ENCODE results near the gene TCF4. TPM values are rescaled to one million over a fixed set of nuclear protein-coding genes. Genes with fewer than 3 reads are reported as not detected.

Gene TCF4
- total RNA-seq, 1 experiment from 2014 or later: 93.7 TPM

DNA sequence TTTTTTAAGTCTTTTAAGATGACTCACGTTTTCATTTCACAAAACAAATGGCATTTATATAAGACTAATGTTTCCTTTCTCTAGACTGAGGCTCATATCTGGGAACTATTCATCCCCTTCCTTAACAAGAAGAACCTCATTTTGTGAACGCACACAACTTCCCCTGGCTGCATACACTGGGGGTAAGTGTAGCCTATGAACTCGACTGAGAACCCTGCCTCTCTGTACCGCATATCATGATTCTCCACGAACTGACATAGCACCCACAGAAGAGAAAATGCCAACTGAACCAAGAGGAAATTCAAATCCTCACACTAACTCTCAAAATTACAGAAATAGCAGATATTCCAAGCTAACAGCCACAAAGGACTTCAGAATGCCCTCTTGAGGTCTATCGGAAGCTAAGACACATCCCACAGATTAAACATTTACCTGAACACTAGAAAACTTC lies 236.7 kb downstream of the TCF4 start:
- Histone ChIP-seq H3K4me1 (no peaks in the 10 kb centered on the region), H3K9me3 (no peaks in the 10 kb centered on the region), H3K4me3 (ENCODE audit: low read depth, low read length) (no peak overlapping the region), H3K27me3 (replicated peaks; ENCODE audit: control insufficient read depth, insufficient read depth, low read length) (no peaks in the 10 kb centered on the region), H3K36me3 (ENCODE audit: control insufficient read depth, insufficient read depth, low read length) (no peaks in the 10 kb centered on the region)
- no peak overlapping the region for H3K4me3 Mint-ChIP-seq (ENCODE audit: unreplicated experiment)
- no peaks in the 10 kb centered on the region for H3K27me3 Mint-ChIP-seq (ENCODE audit: insufficient read depth, unreplicated experiment)
- CTCF ChIA-PET: no interaction called here
- TF ChIP-seq, protein P1, sequence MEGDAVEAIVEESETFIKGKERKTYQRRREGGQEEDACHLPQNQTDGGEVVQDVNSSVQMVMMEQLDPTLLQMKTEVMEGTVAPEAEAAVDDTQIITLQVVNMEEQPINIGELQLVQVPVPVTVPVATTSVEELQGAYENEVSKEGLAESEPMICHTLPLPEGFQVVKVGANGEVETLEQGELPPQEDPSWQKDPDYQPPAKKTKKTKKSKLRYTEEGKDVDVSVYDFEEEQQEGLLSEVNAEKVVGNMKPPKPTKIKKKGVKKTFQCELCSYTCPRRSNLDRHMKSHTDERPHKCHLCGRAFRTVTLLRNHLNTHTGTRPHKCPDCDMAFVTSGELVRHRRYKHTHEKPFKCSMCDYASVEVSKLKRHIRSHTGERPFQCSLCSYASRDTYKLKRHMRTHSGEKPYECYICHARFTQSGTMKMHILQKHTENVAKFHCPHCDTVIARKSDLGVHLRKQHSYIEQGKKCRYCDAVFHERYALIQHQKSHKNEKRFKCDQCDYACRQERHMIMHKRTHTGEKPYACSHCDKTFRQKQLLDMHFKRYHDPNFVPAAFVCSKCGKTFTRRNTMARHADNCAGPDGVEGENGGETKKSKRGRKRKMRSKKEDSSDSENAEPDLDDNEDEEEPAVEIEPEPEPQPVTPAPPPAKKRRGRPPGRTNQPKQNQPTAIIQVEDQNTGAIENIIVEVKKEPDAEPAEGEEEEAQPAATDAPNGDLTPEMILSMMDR (IDR thresholded peaks at IDR 0.05; ENCODE audit: insufficient read depth in 1 of 2, low read depth in 1 of 2, low read length in 1 of 2, severe bottlenecking in 1 of 2, unreplicated experiment in 1 of 2): no peak
- peaks cover 6% of the 10 kb centered on the region for H3K36me3 Mint-ChIP-seq (ENCODE audit: insufficient read depth, unreplicated experiment)
- DNase-seq: no peak
- H3K4me1 Mint-ChIP-seq (ENCODE audit: low read depth, unreplicated experiment): no peaks in the 10 kb centered on the region
- no TSS peak for BruUV-seq (replicated peaks)
- H3K9me3 Mint-ChIP-seq (ENCODE audit: unreplicated experiment): no peaks in the 10 kb centered on the region
- H3K27ac Mint-ChIP-seq (ENCODE audit: unreplicated experiment): no peak overlapping the region
- POLR2A ChIA-PET: no interaction called here
- intact Hi-C loops (cut with micrococcal nuclease; ENCODE audit: unreplicated experiment): no loop called here

DNA sequence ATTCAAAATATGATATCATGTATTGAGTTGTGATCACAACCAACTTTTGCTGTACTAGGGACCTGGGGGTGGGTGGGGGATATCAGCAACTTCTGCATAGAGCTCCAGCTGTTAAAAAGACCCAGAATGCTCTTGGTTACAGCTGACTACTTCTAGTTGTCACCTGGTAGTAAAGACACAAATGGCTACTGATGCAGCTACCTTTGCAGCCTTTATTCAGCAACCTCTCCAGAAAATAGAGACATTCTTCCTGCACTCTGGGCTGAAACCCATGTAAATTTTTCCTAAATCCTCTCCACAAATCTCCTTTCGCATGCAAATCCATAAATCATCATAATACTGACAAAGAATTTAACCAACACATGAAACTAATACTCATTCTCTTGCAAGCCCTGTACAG lies 238.3 kb downstream of the TCF4 start:
- H3K36me3 ChIP-seq (ENCODE audit: control insufficient read depth, insufficient read depth, low read length): no peaks in the 10 kb centered on the region
- H3K4me3 Mint-ChIP-seq (ENCODE audit: unreplicated experiment): no peak overlapping the region
- no peak overlapping the region for H3K27ac Mint-ChIP-seq (ENCODE audit: unreplicated experiment)
- DNase-seq: no peak
- CTCF ChIA-PET: interaction anchor here (0.9 kb wide), 1 partner anchor 257 kb away, joined by 6 read pairs; no protein-coding TSS in a partner anchor
- no peaks in the 10 kb centered on the region for H3K9me3 Mint-ChIP-seq (ENCODE audit: unreplicated experiment)
- no peak overlapping the region for H3K4me3 ChIP-seq (ENCODE audit: low read depth, low read length)
- H3K27me3 ChIP-seq (replicated peaks; ENCODE audit: control insufficient read depth, insufficient read depth, low read length): no peaks in the 10 kb centered on the region
- no peaks in the 10 kb centered on the region for H3K4me1 ChIP-seq
- TF ChIP-seq, protein P1 (IDR thresholded peaks at IDR 0.05; ENCODE audit: insufficient read depth in 1 of 2, low read depth in 1 of 2, low read length in 1 of 2, severe bottlenecking in 1 of 2, unreplicated experiment in 1 of 2): no peak
- no peaks in the 10 kb centered on the region for H3K4me1 Mint-ChIP-seq (ENCODE audit: low read depth, unreplicated experiment)
- intact Hi-C loops (cut with micrococcal nuclease; ENCODE audit: unreplicated experiment): no loop called here
- peaks cover 6% of the 10 kb centered on the region for H3K36me3 Mint-ChIP-seq (ENCODE audit: insufficient read depth, unreplicated experiment)
- POLR2A ChIA-PET: no interaction called here
- H3K9me3 ChIP-seq: no peaks in the 10 kb centered on the region
- BruUV-seq (replicated peaks): no TSS peak
- H3K27me3 Mint-ChIP-seq (ENCODE audit: insufficient read depth, unreplicated experiment): no peaks in the 10 kb centered on the region

DNA sequence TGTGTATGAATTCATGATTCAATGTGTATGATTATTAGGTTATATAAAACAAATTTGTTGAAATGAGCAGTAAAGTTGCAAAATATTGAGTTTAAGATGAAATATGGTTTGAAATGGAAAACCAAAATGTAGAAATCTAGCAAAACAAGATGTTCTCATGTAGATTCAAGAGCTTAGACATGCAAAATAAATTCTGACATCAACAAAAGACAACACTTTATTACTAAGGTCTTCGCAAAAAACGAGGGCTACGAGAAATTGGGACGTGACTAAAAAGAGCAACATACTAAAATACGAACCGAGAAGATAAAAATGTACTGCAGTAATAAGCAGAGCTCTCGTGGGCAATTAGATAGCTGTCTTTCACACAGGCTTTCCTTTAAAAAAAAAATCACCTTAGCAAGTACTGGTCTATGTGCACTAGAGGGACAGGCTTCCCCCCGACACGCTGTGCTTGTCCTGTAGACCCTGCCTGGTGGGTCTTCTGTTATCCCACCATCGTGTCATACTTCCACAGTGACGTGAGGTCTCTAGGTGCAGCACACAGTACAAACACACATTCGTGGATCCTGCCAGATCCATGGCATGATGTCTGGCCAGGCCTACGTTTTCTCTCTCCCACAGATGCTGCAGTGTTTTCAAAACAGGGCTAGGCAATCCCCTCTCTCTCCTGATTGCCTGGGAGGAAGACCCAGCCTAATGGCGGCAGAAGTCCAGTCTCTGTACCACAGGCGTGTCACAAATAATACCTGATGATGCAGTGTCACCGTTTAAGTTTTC lies 240.8 kb downstream of the TCF4 start:
- Histone ChIP-seq H3K27me3 (replicated peaks; ENCODE audit: control insufficient read depth, insufficient read depth, low read length) (no peaks in the 10 kb centered on the region), H3K4me1 (no peaks in the 10 kb centered on the region), H3K4me3 (ENCODE audit: low read depth, low read length) (no peak overlapping the region), H3K9me3 (no peaks in the 10 kb centered on the region), H3K36me3 (ENCODE audit: control insufficient read depth, insufficient read depth, low read length) (no peaks in the 10 kb centered on the region)
- Mint-ChIP-seq H3K4me3 (ENCODE audit: unreplicated experiment) (no peak overlapping the region), H3K36me3 (ENCODE audit: insufficient read depth, unreplicated experiment) (peaks cover 6% of the 10 kb centered on the region), H3K27me3 (ENCODE audit: insufficient read depth, unreplicated experiment) (no peaks in the 10 kb centered on the region), H3K9me3 (ENCODE audit: unreplicated experiment) (no peaks in the 10 kb centered on the region), H3K4me1 (ENCODE audit: low read depth, unreplicated experiment) (no peaks in the 10 kb centered on the region), H3K27ac (ENCODE audit: unreplicated experiment) (no peak overlapping the region)
- ChIA-PET POLR2A (no interaction called here), CTCF (no interaction called here)
- TF ChIP-seq, protein P1 (IDR thresholded peaks at IDR 0.05; ENCODE audit: insufficient read depth in 1 of 2, low read depth in 1 of 2, low read length in 1 of 2, severe bottlenecking in 1 of 2, unreplicated experiment in 1 of 2): no peak
- BruUV-seq (replicated peaks): no TSS peak
- intact Hi-C loops (cut with micrococcal nuclease; ENCODE audit: unreplicated experiment): no loop called here
- DNase-seq: no peak

Data from Caco-2 (cell line).